Fibroblast of lung (primary cell): Measurements from ENCODE around the gene BPIFA2. TPM values are rescaled to one million over a fixed set of nuclear protein-coding genes. Genes with fewer than 3 reads are reported as not detected.
"Not testable (repeated sequence)": the region's sequence is repeated elsewhere in the genome, so short reads cannot be mapped to it uniquely, and the experiment has no call there.

Experiments used
- DNase-seq, 2 donors: peaks; one replicate each; pipeline versions ENCODE4 v3.0.0 to v3.0.0-alpha.2; 2010; ENCODE audit warnings: low read depth in 2 of 2
- H2AFZ ChIP-seq: 2 replicates; pipeline ENCODE4 v1.5.1; 2012; ENCODE audit warnings: low read length, control low read depth, inconsistent platforms
- H3K27ac ChIP-seq: 2 replicates; pipeline ENCODE4 v1.5.1; 2011; ENCODE audit warnings: low read length, control low read depth; ENCODE audit not compliant: insufficient read depth
- H3K27me3 ChIP-seq: 2 replicates; pipeline ENCODE4 v1.5.1; 2011; ENCODE audit warnings: mild to moderate bottlenecking, low read length; ENCODE audit not compliant: control insufficient read depth, insufficient read depth
- H3K36me3 ChIP-seq: 2 replicates; pipeline ENCODE4 v1.5.1; 2011; ENCODE audit warnings: low read length; ENCODE audit not compliant: control insufficient read depth, insufficient read depth
- H3K4me1 ChIP-seq: 2 replicates; pipeline ENCODE4 v1.5.1; 2011; ENCODE audit warnings: low read length; ENCODE audit not compliant: control insufficient read depth, insufficient read depth; ENCODE audit errors: extremely low read depth
- H3K4me2 ChIP-seq: 2 replicates; pipeline ENCODE4 v1.5.1; 2011; ENCODE audit warnings: low read length, control low read depth; ENCODE audit not compliant: insufficient read depth; ENCODE audit errors: extremely low read depth
- H3K4me3 ChIP-seq, 4 experiments: fragments of 200-600 bp in 1 of 4; sonication (generic) in 1 of 4; replicated peaks in 1 of 4; 2 replicates each; pipeline ENCODE4 v1.5.1; 2011 to 2016; ENCODE audit warnings: low read length in 4 of 4, low read depth in 3 of 4, mild to moderate bottlenecking in 3 of 4, control low read depth in 2 of 4, inconsistent platforms in 1 of 4, mixed read lengths in 1 of 4; ENCODE audit not compliant: insufficient read depth in 1 of 4; ENCODE audit errors: control extremely low read depth in 1 of 4
- H3K79me2 ChIP-seq: 2 replicates; pipeline ENCODE4 v1.5.1; 2012; ENCODE audit warnings: mild to moderate bottlenecking, low read length, inconsistent platforms; ENCODE audit not compliant: control insufficient read depth, insufficient read depth
- H3K9ac ChIP-seq: 2 replicates; pipeline ENCODE4 v1.5.1; 2011; ENCODE audit warnings: mild to moderate bottlenecking, low read length, control low read depth; ENCODE audit not compliant: insufficient read depth
- H3K9me3 ChIP-seq: 2 replicates; pipeline ENCODE4 v1.5.1; 2012; ENCODE audit warnings: low read depth, low read length; ENCODE audit not compliant: control insufficient read depth, insufficient read depth
- H4K20me1 ChIP-seq: 2 replicates; pipeline ENCODE4 v1.5.1; 2011; ENCODE audit warnings: low read length; ENCODE audit not compliant: control insufficient read depth, insufficient read depth; ENCODE audit errors: extremely low read depth
- CTCF ChIP-seq, 2 donors: IDR thresholded peaks in 1 of 2; conservative IDR thresholded peaks in 1 of 2; 1 replicate in 1 of 2; 2 replicates in 1 of 2; pipeline ENCODE4 v1.5.1; 2011 to 2012; ENCODE audit warnings: low read length in 2 of 2, control low read depth in 1 of 2, inconsistent platforms in 1 of 2, low read depth in 1 of 2, mild to moderate bottlenecking in 1 of 2
- EZH2 ChIP-seq: IDR thresholded peaks from 2 replicates; pipeline ENCODE4 v1.5.1; 2012; ENCODE audit warnings: low read length, control low read depth, mild to moderate bottlenecking; ENCODE audit errors: missing control alignments
- polyA minus RNA-seq: library from RNA; depleted of rRNA, polyadenylated mRNA; stranded (reverse); fragments of >200 nt; gene quantifications from 2 replicates; pipeline ENCODE4 v1.2.3, GENCODE V29; 2011; ENCODE audit warnings: low replicate concordance
- polyA plus RNA-seq, 2 donors: library from polyadenylated mRNA; depleted of rRNA in 1 of 2; stranded (reverse) in 1 of 2; unstranded in 1 of 2; fragments of >200 nt; gene quantifications; 2 replicates each; pipeline ENCODE4 v1.2.1, GENCODE V29; 2011 to 2012; ENCODE audit warnings: missing spikeins in 1 of 2
- total RNA-seq: library from RNA; depleted of rRNA; stranded (reverse); fragments of >200 nt; gene quantifications from 2 replicates; pipeline ENCODE4 v1.2.1, GENCODE V29; 2014

Gene BPIFA2
- total RNA-seq (not detected in 2 replicates), polyA plus RNA-seq (not detected in 2 replicates), polyA minus RNA-seq (not detected in 2 replicates)
- polyA plus RNA-seq (2012) = not detected in 2 replicates

- H3K4me2 ChIP-seq = no peak within 1 kb of the TSS
- no peaks in the 10 kb centered on the region for H3K27me3 ChIP-seq
- H3K4me3 ChIP-seq = no peak within 1 kb of the TSS
- DNase-seq = no peak
- H3K36me3 ChIP-seq = no peaks in the 10 kb centered on the region
- no peak within 1 kb of the TSS for H3K27ac ChIP-seq
- no peak within 1 kb of the TSS for H2AFZ ChIP-seq
- H3K9me3 ChIP-seq = no peaks in the 10 kb centered on the region
- TF ChIP-seq EZH2 = no peak
- TF ChIP-seq CTCF (conservative IDR thresholded peaks at IDR 0.05 in 1 of 2, IDR thresholded peaks at IDR 0.05 in 1 of 2; ENCODE audit: low read depth in 1 of 2, low read length in 2 of 2) = no peak
- no peaks in the 10 kb centered on the region for H3K4me1 ChIP-seq
- H4K20me1 ChIP-seq = no peaks in the 10 kb centered on the region
- H3K79me2 ChIP-seq = no peaks in the 10 kb centered on the region
- H3K9ac ChIP-seq = no peak within 1 kb of the TSS
Measured at GRCh38 chr20:33167859-33168258, at the start of gene BPIFA2. BPIFA2 (plus strand) TSS chr20:33168159; CDS start chr20:33169146, 987 bp downstream.

GRCh38 chr20:33119725-33120720 lies 47.9 kb upstream of the BPIFA2 start:
- no peak for DNase-seq
- Histone ChIP-seq H3K9me3 (no peaks in the 10 kb centered on the region), H3K79me2 (no peaks in the 10 kb centered on the region), H3K9ac (no peak overlapping the region), H3K27ac (no peak overlapping the region), H3K36me3 (no peaks in the 10 kb centered on the region), H3K27me3 (no peaks in the 10 kb centered on the region), H4K20me1 (no peaks in the 10 kb centered on the region), H3K4me3 (no peak overlapping the region), H2AFZ (no peak overlapping the region), H3K4me1 (no peaks in the 10 kb centered on the region), H3K4me2 (no peak overlapping the region)
- TF ChIP-seq EZH2 = no peak
- TF ChIP-seq CTCF (conservative IDR thresholded peaks at IDR 0.05 in 1 of 2, IDR thresholded peaks at IDR 0.05 in 1 of 2; ENCODE audit: low read depth in 1 of 2, low read length in 2 of 2) = no peak

GRCh38 chr20:33120934-33121333 lies 47.0 kb upstream of the BPIFA2 start:
- no peak overlapping the region for H3K9ac ChIP-seq
- H4K20me1 ChIP-seq = no peaks in the 10 kb centered on the region
- TF ChIP-seq CTCF (conservative IDR thresholded peaks at IDR 0.05 in 1 of 2, IDR thresholded peaks at IDR 0.05 in 1 of 2; ENCODE audit: low read depth in 1 of 2, low read length in 2 of 2) = no peak
- TF ChIP-seq EZH2 = no peak
- no peak for DNase-seq
- H3K79me2 ChIP-seq = no peaks in the 10 kb centered on the region
- H3K27me3 ChIP-seq = no peaks in the 10 kb centered on the region
- H3K27ac ChIP-seq = no peak overlapping the region
- no peaks in the 10 kb centered on the region for H3K36me3 ChIP-seq
- no peaks in the 10 kb centered on the region for H3K9me3 ChIP-seq
- no peak overlapping the region for H3K4me2 ChIP-seq
- no peak overlapping the region for H2AFZ ChIP-seq
- H3K4me1 ChIP-seq = no peaks in the 10 kb centered on the region
- H3K4me3 ChIP-seq = no peak overlapping the region

GRCh38 chr20:33122297-33122696 lies 45.7 kb upstream of the BPIFA2 start:
- not testable (repeated sequence) for H4K20me1 ChIP-seq, H3K27ac ChIP-seq, H3K4me3 ChIP-seq, H3K4me1 ChIP-seq, H3K79me2 ChIP-seq, H3K36me3 ChIP-seq, H3K9ac ChIP-seq, H3K27me3 ChIP-seq, H3K4me2 ChIP-seq, DNase-seq, H3K9me3 ChIP-seq, H2AFZ ChIP-seq
